LNCaP clone FGC (cell line): ENCODE data around the gene CTDSP2.
"Not testable (repeated sequence)": the region's sequence is repeated elsewhere in the genome, so short reads cannot be mapped to it uniquely, and the experiment has no call there.

Experiments used
- DNase-seq: peaks from one replicate; pipeline ENCODE4 v3.0.0-alpha.2; 2011; ENCODE audit warnings: low read depth
- H3K4me3 ChIP-seq: 2 replicates; pipeline ENCODE4 v1.5.1; 2011; ENCODE audit warnings: mild to moderate bottlenecking, low read depth, low read length, control low read depth
- CTCF ChIP-seq: IDR thresholded peaks from 2 replicates; pipeline ENCODE4 v1.5.1; 2012; ENCODE audit warnings: mild to moderate bottlenecking; ENCODE audit not compliant: control insufficient read depth, insufficient read depth; ENCODE audit errors: extremely low read depth

The CTDSP2 gene

GRCh38 chr12:57850854-57851430 lies 4.4 kb upstream of the CTDSP2 start:
- H3K4me3 ChIP-seq, result no peak overlapping the region
- no peak for TF ChIP-seq CTCF
- DNase-seq, result no peak

GRCh38 chr12:57849447-57849846 lies 2.9 kb upstream of the CTDSP2 start:
- H3K4me3 ChIP-seq, DNase-seq: not testable (repeated sequence)

GRCh38 chr12:57849035-57849434 lies 2.5 kb upstream of the CTDSP2 start:
- no peak overlapping the region for H3K4me3 ChIP-seq
- peak; percentile 26 for DNase-seq
- TF ChIP-seq CTCF, result no peak

- H3K4me3 ChIP-seq, result no peak overlapping the region
- no peak for DNase-seq
- TF ChIP-seq CTCF, result no peak
Observed at GRCh38 chr12:57848208-57848607, 1.7 kb upstream of the CTDSP2 start.

GRCh38 chr12:57846285-57846576 lies 298 bp downstream of the CTDSP2 start:
- no peak for DNase-seq
- no peak for TF ChIP-seq CTCF
- peak overlapping the region; percentile 97 for H3K4me3 ChIP-seq

GRCh38 chr12:57845478-57846284 lies 848 bp downstream of the CTDSP2 start:
- no peak for TF ChIP-seq CTCF
- H3K4me3 ChIP-seq, result peak overlapping the region; percentile 97
- DNase-seq, result no peak

- H3K4me3 ChIP-seq, result peak overlapping the region; percentile 97
- DNase-seq, result peak; percentile 50
- TF ChIP-seq CTCF, result no peak
Observed at GRCh38 chr12:57844709-57845477, 1.6 kb downstream of the CTDSP2 start.
